WTC11 (cell line): ENCODE measurements around the gene NFATC2. TPM values are rescaled to one million over a fixed set of nuclear protein-coding genes. Genes with fewer than 3 reads are reported as not detected.
A peak's percentile ranks its signal among the peaks of the same experiment; 100 is the strongest.

Experiments used
- ATAC-seq: fragments of 200-7000 bp; cut with Tn5 transposase; 2 replicates; pipeline ENCODE4 v1.10.0; 2021; ENCODE audit warnings: mild to moderate bottlenecking, moderate library complexity
- CTCF ChIA-PET: fragments of 300-600 bp; sonication (Branson Sonifier 250); formaldehyde crosslinking; loops from one replicate; lab custom pipeline; 2021; ENCODE audit warnings: antibody characterized with exemption; lab: Charles Lee
- POLR2A ChIA-PET: fragments of 350-600 bp; sonication (Branson Sonifier 250); formaldehyde crosslinking; loops from one replicate; lab custom pipeline; 2021; ENCODE audit warnings: antibody characterized with exemption; lab: Charles Lee
- DNase-seq: peaks from one replicate; pipeline ENCODE4 v3.0.0; 2021; ENCODE audit warnings: low spot score
- H3K27ac Mint-ChIP-seq: 2 replicates; pipeline ENCODE4 v1.8.0; 2021; ENCODE audit warnings: mixed read lengths
- H3K27me3 Mint-ChIP-seq: 2 replicates; pipeline ENCODE4 v1.8.0; 2021; ENCODE audit warnings: low read depth, mild to moderate bottlenecking, moderate library complexity, mixed read lengths
- H3K36me3 Mint-ChIP-seq: 2 replicates; pipeline ENCODE4 v1.8.0; 2021; ENCODE audit warnings: mixed read lengths
- H3K4me1 Mint-ChIP-seq: 2 replicates; pipeline ENCODE4 v1.8.0; 2022; ENCODE audit warnings: mixed read lengths
- H3K4me3 Mint-ChIP-seq: 2 replicates; pipeline ENCODE4 v1.8.0; 2021; ENCODE audit warnings: mild to moderate bottlenecking, moderate library complexity, mixed read lengths
- H3K9me3 Mint-ChIP-seq: 2 replicates; pipeline ENCODE4 v1.8.0; 2021; ENCODE audit warnings: mixed read lengths
- CREB1 ChIP-seq: sonication (generic); formaldehyde crosslinking; IDR thresholded peaks from 2 replicates; pipeline ENCODE4 v1.8.0; 2023; ENCODE audit warnings: mild to moderate bottlenecking, missing genetic modification reagents
- E2F5 ChIP-seq: sonication (generic); formaldehyde crosslinking; IDR thresholded peaks from 2 replicates; pipeline ENCODE4 v1.8.1; 2022; ENCODE audit warnings: mild to moderate bottlenecking, moderate library complexity, missing genetic modification reagents
- HMGXB4 ChIP-seq: sonication (generic); formaldehyde crosslinking; IDR thresholded peaks from 2 replicates; pipeline ENCODE4 v1.8.1; 2023; ENCODE audit warnings: mild to moderate bottlenecking, moderate library complexity, missing genetic modification reagents
- MXD4 ChIP-seq: fragments of 250-450 bp; sonication (Bioruptor Pico); IDR thresholded peaks from 2 replicates; pipeline ENCODE4 v1.8.0; 2021; ENCODE audit warnings: mild to moderate bottlenecking, moderate library complexity, borderline replicate concordance
- RORB ChIP-seq: fragments of 250-450 bp; sonication (Bioruptor Pico); IDR thresholded peaks from 2 replicates; pipeline ENCODE4 v1.9.0; 2021; ENCODE audit warnings: mild to moderate bottlenecking
- SMAD3 ChIP-seq: sonication (generic); formaldehyde crosslinking; IDR thresholded peaks from 2 replicates; pipeline ENCODE4 v1.8.0; 2022; ENCODE audit warnings: missing genetic modification reagents, mild to moderate bottlenecking, borderline replicate concordance
- SOX15 ChIP-seq: fragments of 250-450 bp; sonication (Bioruptor Pico); IDR thresholded peaks from 2 replicates; pipeline ENCODE4 v1.9.0; 2021; ENCODE audit warnings: mild to moderate bottlenecking
- TCF7 ChIP-seq: sonication (generic); formaldehyde crosslinking; IDR thresholded peaks from 2 replicates; pipeline ENCODE4 v1.8.0; 2022; ENCODE audit warnings: mild to moderate bottlenecking, low read depth, missing genetic modification reagents, moderate library complexity
- ZBTB21 ChIP-seq: sonication (generic); formaldehyde crosslinking; IDR thresholded peaks from 2 replicates; pipeline ENCODE4 v1.8.1; 2023; ENCODE audit warnings: mild to moderate bottlenecking, missing genetic modification reagents, borderline replicate concordance
- ZNF138 ChIP-seq: sonication (generic); formaldehyde crosslinking; conservative IDR thresholded peaks from 2 replicates; pipeline ENCODE4 v1.8.1; 2022; ENCODE audit warnings: mild to moderate bottlenecking, moderate library complexity, missing genetic modification reagents
- total RNA-seq: library from RNA; stranded (reverse); gene quantifications from 3 replicates; pipeline ENCODE4 v1.2.3, GENCODE V29; 2021
- TF ChIP-seq, protein P1 (sequence below): fragments of 250-450 bp; sonication (Bioruptor Pico); IDR thresholded peaks from 2 replicates; pipeline ENCODE4 v1.9.0; 2021; ENCODE audit warnings: moderate library complexity, mild to moderate bottlenecking, inconsistent platforms, borderline replicate concordance
- TF ChIP-seq, protein P2 (sequence below): sonication (generic); formaldehyde crosslinking; IDR thresholded peaks from 2 replicates; pipeline ENCODE4 v1.8.1; 2023; ENCODE audit warnings: mild to moderate bottlenecking, missing genetic modification reagents

The NFATC2 gene
- total RNA-seq, 1 experiment from 2014 or later: 1.7 TPM

DNA sequence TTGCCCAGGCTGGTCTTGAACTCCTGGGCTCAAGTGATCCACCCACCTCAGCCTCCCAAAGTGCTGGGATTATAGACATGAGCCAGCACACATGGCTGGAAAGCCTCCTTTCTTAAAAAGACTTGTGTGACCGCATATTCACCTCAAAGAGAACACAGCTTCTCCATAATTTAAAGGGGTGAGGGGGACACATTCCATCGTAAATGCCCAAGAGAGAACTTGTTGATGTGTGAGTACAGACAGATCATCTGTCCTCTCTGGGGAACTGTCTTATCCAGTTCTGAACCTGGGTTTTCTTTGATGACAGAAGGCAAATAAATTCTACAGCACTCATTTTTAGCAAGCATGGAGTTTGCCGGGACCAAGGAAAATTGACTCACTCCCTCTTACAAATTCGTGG is 47.2 kb downstream of the NFATC2 start (continued):
- no peak for TF ChIP-seq HMGXB4 (CRISPR knock-in tag)
- TF ChIP-seq, protein P1, sequence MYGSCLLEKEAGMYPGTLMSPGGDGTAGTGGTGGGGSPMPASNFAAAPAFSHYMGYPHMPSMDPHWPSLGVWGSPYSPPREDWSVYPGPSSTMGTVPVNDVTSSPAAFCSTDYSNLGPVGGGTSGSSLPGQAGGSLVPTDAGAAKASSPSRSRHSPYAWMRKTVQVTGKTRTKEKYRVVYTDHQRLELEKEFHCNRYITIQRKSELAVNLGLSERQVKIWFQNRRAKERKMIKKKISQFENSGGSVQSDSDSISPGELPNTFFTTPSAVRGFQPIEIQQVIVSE: no peak
- TF ChIP-seq SOX15 (CRISPR knock-in tag): no peak
- TF ChIP-seq TCF7 (CRISPR knock-in tag): no peak
- TF ChIP-seq ZBTB21 (CRISPR knock-in tag): no peak
- no peak for TF ChIP-seq RORB (CRISPR knock-in tag)
- no peak for TF ChIP-seq E2F5
- no peak for TF ChIP-seq SMAD3 (CRISPR knock-in tag)
- no peak for TF ChIP-seq ZNF138 (CRISPR knock-in tag)

DNA sequence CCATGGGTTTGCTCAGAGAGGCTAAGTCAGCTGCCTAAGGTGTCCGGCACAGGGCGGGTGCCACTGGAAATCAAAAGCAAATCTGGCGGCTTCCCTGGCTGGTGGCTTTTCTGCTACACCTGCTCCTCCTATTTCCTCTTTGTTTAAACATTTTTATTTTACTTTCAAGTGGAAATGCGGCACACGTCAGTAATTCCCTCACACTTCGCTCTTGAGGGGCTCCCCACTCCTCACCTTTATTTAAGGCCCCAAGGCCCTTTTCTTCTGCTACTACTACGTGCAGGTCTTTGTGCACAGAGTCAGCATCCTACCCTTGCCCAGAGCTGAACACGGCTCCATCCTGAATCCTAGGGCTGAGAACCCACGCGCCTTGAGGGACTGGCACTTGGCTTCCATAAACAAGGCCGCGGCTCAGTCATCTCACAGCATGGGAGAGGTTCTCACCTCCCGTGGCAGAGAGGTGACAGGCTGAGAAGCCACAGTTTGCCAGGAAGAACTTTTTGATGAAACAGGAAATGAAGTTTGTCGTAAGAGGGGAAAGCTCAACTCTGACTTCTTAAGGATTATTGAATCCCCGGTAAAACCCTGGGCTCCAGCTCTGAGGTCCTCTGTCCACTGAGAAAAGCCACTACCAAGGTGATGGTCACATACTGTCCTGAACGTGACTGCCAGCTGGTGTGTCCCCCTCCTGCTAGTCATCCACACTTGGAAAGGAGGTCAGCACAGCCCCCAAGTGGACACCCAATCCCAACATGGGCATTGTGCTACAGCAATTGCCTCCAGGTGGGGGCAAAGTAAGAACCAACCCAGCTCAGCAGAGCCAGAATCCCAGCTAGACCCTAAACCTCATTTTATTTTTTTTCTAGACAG is 48.0 kb downstream of the NFATC2 start:
- CTCF ChIA-PET: interaction anchor here (1.4 kb wide), 1 partner anchor 109 kb away, joined by 5 read pairs; no protein-coding TSS in a partner anchor
- Mint-ChIP-seq H3K9me3 (peaks cover 3% of the 10 kb centered on the region; the same call in 1 of the 2 replicates), H3K4me1 (peaks cover 13% of the 10 kb centered on the region), H3K36me3 (no peaks in the 10 kb centered on the region), H3K27ac (peak overlapping the region; percentile 62), H3K4me3 (no peak overlapping the region), H3K27me3 (no peaks in the 10 kb centered on the region)
- DNase-seq (no peak), ATAC-seq (no peak)
- POLR2A ChIA-PET: interaction anchor here (0.9 to 1.0 kb wide), 2 partner anchors 10 to 45 kb away, joined by 3 read pairs; no protein-coding TSS in a partner anchor
- no peak for TF ChIP-seq CREB1 (CRISPR knock-in tag)
- TF ChIP-seq, protein P2, sequence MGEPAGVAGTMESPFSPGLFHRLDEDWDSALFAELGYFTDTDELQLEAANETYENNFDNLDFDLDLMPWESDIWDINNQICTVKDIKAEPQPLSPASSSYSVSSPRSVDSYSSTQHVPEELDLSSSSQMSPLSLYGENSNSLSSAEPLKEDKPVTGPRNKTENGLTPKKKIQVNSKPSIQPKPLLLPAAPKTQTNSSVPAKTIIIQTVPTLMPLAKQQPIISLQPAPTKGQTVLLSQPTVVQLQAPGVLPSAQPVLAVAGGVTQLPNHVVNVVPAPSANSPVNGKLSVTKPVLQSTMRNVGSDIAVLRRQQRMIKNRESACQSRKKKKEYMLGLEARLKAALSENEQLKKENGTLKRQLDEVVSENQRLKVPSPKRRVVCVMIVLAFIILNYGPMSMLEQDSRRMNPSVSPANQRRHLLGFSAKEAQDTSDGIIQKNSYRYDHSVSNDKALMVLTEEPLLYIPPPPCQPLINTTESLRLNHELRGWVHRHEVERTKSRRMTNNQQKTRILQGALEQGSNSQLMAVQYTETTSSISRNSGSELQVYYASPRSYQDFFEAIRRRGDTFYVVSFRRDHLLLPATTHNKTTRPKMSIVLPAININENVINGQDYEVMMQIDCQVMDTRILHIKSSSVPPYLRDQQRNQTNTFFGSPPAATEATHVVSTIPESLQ (CRISPR knock-in tag): no peak

GRCh38 chr20:51493346-51493791 is 49.1 kb downstream of the NFATC2 start:
- ATAC-seq: no peak
- no peaks in the 10 kb centered on the region for H3K27me3 Mint-ChIP-seq
- POLR2A ChIA-PET: interaction anchor here (0.9 kb wide), 1 partner anchor 44 kb away, joined by 3 read pairs; no protein-coding TSS in a partner anchor

More at GRCh38 chr20:51493346-51493791, 49.1 kb downstream of the NFATC2 start:
- CTCF ChIA-PET: no interaction called here
- no peak for TF ChIP-seq MXD4
- H3K4me3 Mint-ChIP-seq: no peak overlapping the region
- no peaks in the 10 kb centered on the region for H3K36me3 Mint-ChIP-seq
- H3K4me1 Mint-ChIP-seq: peaks cover 17% of the 10 kb centered on the region
- H3K9me3 Mint-ChIP-seq: no peaks in the 10 kb centered on the region
- H3K27ac Mint-ChIP-seq: no peak overlapping the region
- DNase-seq: no peak
